WERI-Rb-1 (cell line): ENCODE measurements around the gene ENTREP3.

Experiments used
- DNase-seq: peaks from one replicate; pipeline ENCODE4 v3.0.0-alpha.2; 2020
- H3K27ac ChIP-seq: fragments of 250-450 bp; sonication (Bioruptor Pico); 2 replicates; pipeline ENCODE4 v1.5.1; 2020; ENCODE audit warnings: mild to moderate bottlenecking, moderate library complexity
- H3K27me3 ChIP-seq: fragments of 250-450 bp; sonication (Bioruptor Pico); 2 replicates; pipeline ENCODE4 v1.5.1; 2021; ENCODE audit warnings: mild to moderate bottlenecking, low read depth, moderate library complexity; ENCODE audit not compliant: insufficient read depth, severe bottlenecking
- H3K36me3 ChIP-seq: fragments of 250-450 bp; sonication (Bioruptor Pico); 2 replicates; pipeline ENCODE4 v1.5.1; 2020; ENCODE audit warnings: mild to moderate bottlenecking, moderate library complexity
- H3K4me3 ChIP-seq: 2 replicates; pipeline ENCODE4 v1.5.1; 2011; ENCODE audit warnings: low read depth, mild to moderate bottlenecking, control low read depth, low read length
- H3K9me3 ChIP-seq: fragments of 250-450 bp; sonication (Bioruptor Pico); 2 replicates; pipeline ENCODE4 v1.5.1; 2021; ENCODE audit warnings: mild to moderate bottlenecking, moderate library complexity; ENCODE audit not compliant: severe bottlenecking
- CTCF ChIP-seq: IDR thresholded peaks from 2 replicates; pipeline ENCODE4 v1.5.1; 2011; ENCODE audit warnings: low read depth, mild to moderate bottlenecking, control low read depth, inconsistent platforms, low read length

The ENTREP3 gene

GRCh38 chr1:155277070-155277901 is 22.0 kb upstream of the ENTREP3 start, which contains the start of gene HCN3:
Gene HCN3, plus strand, starts transcription at chr1:155277463. Its CDS starts 128 bp downstream, at chr1:155277591.
- peak; percentile 100 for DNase-seq

GRCh38 chr1:155273343-155274245 is 18.3 kb upstream of the ENTREP3 start, which contains the start of gene CLK2:
Gene CLK2, minus strand, starts transcription at chr1:155273504. Its CDS starts 2,527 bp downstream, at chr1:155270977.
- H3K9me3 ChIP-seq = no peaks in the 10 kb centered on the region
- peak within 1 kb of the TSS; percentile 92 for H3K27ac ChIP-seq
- peaks cover 41% of the 10 kb centered on the region for H3K36me3 ChIP-seq
- H3K4me3 ChIP-seq = peak within 1 kb of the TSS; percentile 90
- DNase-seq = peak; percentile 100
- no peaks in the 10 kb centered on the region for H3K27me3 ChIP-seq
- peak; percentile 22 for TF ChIP-seq CTCF

More at GRCh38 chr1:155277070-155277901, 22.0 kb upstream of the ENTREP3 start, which contains the start of gene HCN3:
- Histone ChIP-seq H3K36me3 (peaks cover 29% of the 10 kb centered on the region), H3K27me3 (no peaks in the 10 kb centered on the region), H3K4me3 (peak within 1 kb of the TSS; percentile 82), H3K27ac (peak within 1 kb of the TSS; percentile 79), H3K9me3 (no peaks in the 10 kb centered on the region)
- peak; percentile 81 for TF ChIP-seq CTCF

- Histone ChIP-seq H3K4me3 (peak overlapping the region; percentile 90), H3K27ac (peak overlapping the region; percentile 92), H3K27me3 (no peaks in the 10 kb centered on the region), H3K9me3 (no peaks in the 10 kb centered on the region), H3K36me3 (peaks cover 50% of the 10 kb centered on the region)
- DNase-seq = no peak
- no peak for TF ChIP-seq CTCF
These were observed 17.4 kb upstream of the ENTREP3 start for GRCh38 chr1:155272466-155273342.

GRCh38 chr1:155269381-155269780 is 14.1 kb upstream of the ENTREP3 start:
- H3K9me3 ChIP-seq = no peaks in the 10 kb centered on the region
- DNase-seq = no peak
- peaks cover 83% of the 10 kb centered on the region for H3K36me3 ChIP-seq
- no peak for TF ChIP-seq CTCF
- no peaks in the 10 kb centered on the region for H3K27me3 ChIP-seq
- H3K4me3 ChIP-seq = no peak overlapping the region
- no peak overlapping the region for H3K27ac ChIP-seq

GRCh38 chr1:155268630-155269029 is 13.3 kb upstream of the ENTREP3 start:
- TF ChIP-seq CTCF = no peak
- no peak for DNase-seq
- Histone ChIP-seq H3K27me3 (no peaks in the 10 kb centered on the region), H3K36me3 (peaks cover 91% of the 10 kb centered on the region), H3K9me3 (no peaks in the 10 kb centered on the region), H3K4me3 (no peak overlapping the region), H3K27ac (no peak overlapping the region)
